Ureter (tissue), 1 donor: ENCODE measurements around the gene REEP1. TPM values are rescaled to one million over a fixed set of nuclear protein-coding genes. Genes with fewer than 3 reads are reported as not detected.
"Not testable (repeated sequence)": the region's sequence is repeated elsewhere in the genome, so short reads cannot be mapped to it uniquely, and the experiment has no call there.

ENCODE experiments used
- DNase-seq: peaks from one replicate; pipeline ENCODE4 v3.0.0-alpha.2; 2020; ENCODE audit warnings: low spot score
- total RNA-seq: library from RNA; stranded (reverse); gene quantifications from one replicate; pipeline ENCODE4 v1.2.4, GENCODE V29; 2023
- donor health status: DM: yes; HTN: yes; CAD: no.

REEP1 gene
- total RNA-seq, 1 donor from 2014 or later, result 15.5 TPM

DNA sequence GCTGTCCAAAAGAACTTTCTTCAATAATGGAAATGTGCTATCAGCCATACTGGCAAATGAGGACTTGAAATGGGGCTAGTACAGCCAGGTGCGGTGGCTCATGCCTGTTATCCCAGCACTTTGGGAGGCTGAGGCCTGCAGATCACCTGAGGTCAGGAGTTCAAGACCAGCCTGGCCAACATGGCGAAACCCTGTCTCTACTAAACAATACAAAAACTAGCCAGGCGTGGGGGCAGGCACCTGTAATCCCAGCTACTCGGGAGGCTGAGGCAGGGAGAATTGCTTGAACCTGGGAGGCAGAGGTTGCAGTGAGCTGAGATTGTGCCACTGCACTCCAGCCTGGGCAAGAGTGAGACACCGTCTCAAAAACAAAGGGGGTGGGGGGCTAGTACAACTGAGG is 92.6 kb downstream of the REEP1 start:
- DNase-seq, result not testable (repeated sequence)

- DNase-seq, result no peak
Measured at GRCh38 chr2:86243950-86244733, 93.3 kb downstream of the REEP1 start.

- no peak for DNase-seq
Measured at GRCh38 chr2:86243272-86243671, 94.2 kb downstream of the REEP1 start.

GRCh38 chr2:86241611-86242010 is 95.8 kb downstream of the REEP1 start:
- DNase-seq, result no peak

GRCh38 chr2:86240251-86240650 is 97.2 kb downstream of the REEP1 start:
- DNase-seq, result no peak

GRCh38 chr2:86239745-86240144 is 97.7 kb downstream of the REEP1 start:
- DNase-seq, result no peak

DNA sequence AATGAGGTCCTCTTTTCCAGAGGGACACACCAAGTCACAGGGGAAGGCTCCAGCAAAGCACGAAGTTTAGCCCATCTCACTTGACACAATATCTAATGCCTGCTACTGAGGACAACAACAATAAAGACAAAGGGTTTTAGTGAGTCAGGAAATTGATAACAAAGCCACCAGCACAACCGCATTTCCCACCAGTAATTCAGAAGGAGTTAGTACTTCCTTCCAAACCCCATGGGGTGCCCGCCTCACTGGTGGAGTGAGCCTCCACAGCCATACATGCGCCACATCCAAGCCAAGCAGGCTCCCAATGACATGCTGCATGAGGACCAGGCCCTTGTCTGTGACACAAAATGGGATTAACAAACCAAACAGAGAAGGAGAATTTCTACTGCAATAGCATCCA is 98.1 kb downstream of the REEP1 start:
- no peak for DNase-seq

- no peak for DNase-seq
Measured at GRCh38 chr2:86238354-86238753, 99.1 kb downstream of the REEP1 start.

DNA sequence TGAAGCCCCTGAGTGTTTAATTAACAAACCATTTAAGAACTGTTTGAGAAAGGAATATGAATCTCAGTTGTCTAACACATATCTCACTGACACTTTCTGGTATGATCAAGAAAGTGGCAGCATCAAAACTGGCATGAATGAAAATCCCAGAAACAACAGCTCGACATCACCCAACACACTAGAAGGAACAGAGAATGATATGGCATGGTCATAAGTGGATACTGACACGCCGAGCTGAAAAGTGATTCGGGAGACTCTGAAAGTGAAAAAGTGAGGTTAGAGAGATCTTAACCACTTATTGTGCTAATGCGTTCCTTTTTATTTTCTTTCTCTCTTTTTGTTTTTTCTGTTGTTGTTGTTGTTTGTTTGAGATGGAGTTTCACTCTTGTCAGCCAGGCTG is 100.3 kb downstream of the REEP1 start:
- no peak for DNase-seq

GRCh38 chr2:86235196-86235980 is 102.0 kb downstream of the REEP1 start:
- DNase-seq, result no peak

DNA sequence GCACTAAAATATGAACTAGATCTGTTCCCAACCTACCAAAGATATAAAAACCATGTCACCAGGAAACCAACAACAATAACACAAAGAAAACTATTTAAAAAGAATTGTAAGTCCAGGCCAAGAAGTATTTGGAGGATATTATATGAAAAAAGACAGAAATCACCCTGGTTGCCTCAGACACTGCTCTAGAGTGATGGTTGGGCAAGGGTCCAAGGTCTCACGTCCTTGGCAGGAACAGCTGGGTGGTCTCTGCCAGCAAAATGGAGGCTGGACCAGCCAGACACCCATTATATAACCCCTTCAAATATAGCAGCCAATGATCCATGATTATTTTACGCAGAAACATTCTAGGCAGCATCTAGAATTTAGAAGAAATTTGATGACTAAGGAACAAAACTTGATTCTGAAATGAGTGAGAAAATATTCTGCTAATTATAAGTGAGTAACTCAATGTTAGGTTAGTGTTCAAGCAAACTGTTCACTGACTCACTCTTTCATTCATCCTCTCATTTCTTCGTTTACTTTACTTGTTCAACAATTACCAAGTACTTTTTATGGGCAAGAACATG is 102.8 kb downstream of the REEP1 start:
- DNase-seq, result no peak

GRCh38 chr2:86233436-86233835 is 104.0 kb downstream of the REEP1 start:
- no peak for DNase-seq

GRCh38 chr2:86232910-86233309 is 104.5 kb downstream of the REEP1 start:
- no peak for DNase-seq

GRCh38 chr2:86232373-86232784 is 105.0 kb downstream of the REEP1 start:
- no peak for DNase-seq

DNA sequence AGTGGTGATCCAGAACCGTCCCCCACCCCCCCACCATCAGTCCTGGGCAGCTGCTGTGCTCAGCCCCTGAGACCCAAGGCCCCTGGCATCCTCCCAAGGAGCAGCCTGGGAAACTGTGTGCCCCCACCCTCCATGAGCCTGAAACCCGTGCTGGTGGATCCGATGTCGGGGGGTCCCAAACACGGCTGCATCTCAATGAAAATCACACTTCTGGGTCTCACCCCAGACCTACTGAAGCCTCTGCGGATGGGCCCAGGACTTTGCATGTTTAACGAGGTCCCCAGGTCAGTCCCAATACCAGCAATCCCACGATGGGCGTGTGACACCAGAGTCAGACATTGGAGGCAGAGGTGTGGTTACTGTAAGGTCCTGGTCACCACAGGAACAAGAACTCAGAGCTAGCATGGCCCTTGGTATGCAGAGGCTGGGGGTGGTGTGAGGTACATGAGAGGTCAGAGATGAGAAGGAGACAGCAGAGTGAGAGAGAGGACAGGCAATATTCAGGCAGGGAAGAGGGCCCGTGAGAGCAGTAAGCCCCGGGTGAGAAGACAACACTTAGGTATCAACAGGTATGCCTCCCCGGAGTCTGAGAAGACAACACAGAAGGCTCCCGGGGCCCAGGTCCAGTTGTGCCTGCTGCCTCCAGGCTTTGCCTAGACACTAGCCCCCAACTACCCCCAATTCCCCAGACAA is 105.6 kb downstream of the REEP1 start:
- no peak for DNase-seq

DNA sequence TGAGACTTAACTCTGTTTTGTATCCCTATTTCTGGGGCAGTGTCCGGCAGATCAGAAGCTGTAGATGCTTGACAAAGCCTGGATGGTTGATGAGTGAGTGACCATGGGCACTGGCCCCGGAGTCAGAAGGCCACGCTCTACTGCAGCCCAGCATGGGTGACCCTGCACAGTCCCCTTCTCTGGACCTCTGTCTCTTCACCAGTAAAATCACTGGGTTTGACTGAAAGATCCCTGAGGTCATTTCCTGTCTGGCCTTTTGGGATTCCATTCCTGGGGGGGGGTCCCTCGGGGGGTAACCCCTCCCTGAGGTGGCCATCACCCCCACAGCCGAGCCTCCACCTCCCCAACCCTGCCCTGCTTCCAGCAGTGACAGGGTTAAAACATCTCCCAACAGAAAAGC is 106.5 kb downstream of the REEP1 start:
- DNase-seq, result no peak

DNA sequence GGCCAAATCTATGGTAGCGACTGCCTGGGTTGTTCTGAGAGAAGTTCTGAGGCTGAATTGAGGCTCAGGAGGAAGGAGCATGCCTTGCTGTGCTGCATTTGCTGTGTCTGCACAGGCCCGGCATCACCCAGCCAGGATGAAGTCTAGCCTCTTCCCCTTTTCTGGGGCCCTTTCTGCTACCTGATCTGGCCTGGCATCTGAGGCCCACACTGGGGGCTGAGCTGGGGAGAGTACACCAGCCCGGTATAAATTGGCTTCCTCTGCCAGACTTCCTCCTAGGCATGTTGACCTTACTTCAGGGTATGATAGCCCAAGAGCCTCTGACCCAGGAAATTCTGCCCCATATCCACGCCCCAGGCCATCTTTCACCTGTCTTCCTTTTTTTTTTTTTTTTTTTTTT is 108.2 kb downstream of the REEP1 start:
- no peak for DNase-seq

DNA sequence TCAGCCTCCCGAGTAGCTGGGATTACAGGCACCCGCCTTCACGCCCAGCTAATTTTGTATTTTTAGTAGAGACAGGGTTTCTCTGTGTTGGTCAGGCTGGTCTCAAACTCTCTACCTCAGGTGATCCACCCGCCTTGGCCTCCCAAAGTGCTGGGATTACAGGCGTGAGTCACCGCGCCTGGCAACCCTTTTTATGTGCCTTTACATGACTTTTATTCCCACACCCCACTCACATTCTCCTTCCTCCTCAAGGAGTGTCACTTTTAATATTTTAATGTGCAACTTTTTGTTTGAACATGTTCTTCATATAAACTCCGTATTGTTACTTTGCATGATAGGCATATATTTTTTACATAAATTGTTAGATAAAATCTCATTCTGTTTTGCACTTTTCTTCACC is 108.9 kb downstream of the REEP1 start:
- not testable (repeated sequence) for DNase-seq

- no peak for DNase-seq
Measured at GRCh38 chr2:86227685-86228084, 109.7 kb downstream of the REEP1 start.

DNA sequence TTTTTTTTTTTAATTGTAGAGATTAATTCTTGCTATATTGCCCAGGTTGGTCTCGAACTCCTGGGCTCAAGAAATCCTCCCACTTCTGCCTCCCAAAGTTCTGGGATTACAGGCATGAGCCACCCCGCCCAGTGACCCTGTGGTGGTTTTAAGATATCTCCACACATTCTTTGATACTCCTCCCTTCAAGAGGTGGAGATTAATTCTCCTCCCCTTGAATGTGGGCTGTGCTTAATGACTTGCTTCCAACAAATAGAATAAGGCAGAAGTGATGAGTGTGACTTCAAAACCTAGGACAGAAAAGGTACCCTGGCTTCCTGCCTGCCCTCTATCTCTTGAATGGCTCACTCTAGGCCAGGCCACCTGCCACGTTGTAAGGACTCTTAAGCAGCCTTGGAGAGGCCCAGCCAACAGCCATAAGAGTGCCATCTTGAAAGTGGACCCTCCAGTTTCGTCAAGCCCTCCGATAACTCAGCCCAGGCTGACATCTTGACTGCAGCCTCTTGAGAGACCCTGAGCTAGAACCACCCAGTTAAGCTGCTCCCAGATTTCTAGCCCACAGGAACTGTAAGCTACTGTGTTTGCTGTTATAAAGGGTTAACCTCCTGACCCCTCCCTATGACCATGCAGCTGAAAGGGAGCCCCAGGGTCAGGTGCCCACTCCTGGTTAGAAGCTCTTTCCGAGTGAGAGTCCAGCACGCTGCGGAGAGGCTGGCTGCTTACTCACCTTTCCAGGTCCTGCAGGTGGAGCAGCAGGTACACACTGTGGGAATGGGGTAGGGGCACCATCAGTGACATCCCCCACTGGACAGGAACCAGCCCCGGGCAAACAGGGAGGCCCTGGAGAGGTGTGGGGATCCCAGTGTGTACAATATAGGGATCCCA is 110.5 kb downstream of the REEP1 start:
- DNase-seq, result no peak

DNA sequence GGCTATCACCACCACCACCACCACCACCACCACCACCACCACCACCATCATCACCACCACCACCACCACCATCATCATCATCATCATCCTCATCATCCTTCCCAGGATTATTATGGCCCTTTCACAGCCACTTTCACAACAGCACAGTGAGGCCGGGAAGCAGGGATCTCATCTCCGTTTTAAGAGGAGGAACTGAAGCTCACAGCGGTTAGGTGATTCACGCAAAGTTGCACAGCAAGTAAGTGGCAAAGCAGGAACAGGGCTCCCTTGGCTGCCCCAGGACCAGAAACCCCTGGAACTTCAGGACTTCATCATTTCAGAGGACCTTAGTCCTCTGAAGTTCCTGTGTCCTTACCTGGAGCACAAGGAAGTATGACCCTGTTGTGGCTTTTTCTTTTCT is 111.4 kb downstream of the REEP1 start:
- no peak for DNase-seq
